ENCODE results near the gene MSI2.

GRCh38 chr17:57385975-57386374, 129.7 kb downstream of the MSI2 start:
- no peak for TF ChIP-seq CTCF (IDR thresholded peaks at IDR 0.05)
- no peak for TF ChIP-seq EZH2 (IDR thresholded peaks at IDR 0.05; ENCODE audit: borderline replicate concordance, insufficient read depth, low read depth, low read length, poor library complexity, severe bottlenecking)

All from B cell (primary cell).